HepG2 (cell line): ENCODE data around the gene LSM12.

ENCODE experiments used
- CTCF ChIP-seq: sonication (generic); formaldehyde crosslinking; IDR thresholded peaks from 2 replicates; pipeline ENCODE4 v1.5.0; 2020; ENCODE audit warnings: mild to moderate bottlenecking, missing genetic modification reagents, moderate library complexity
- DDIT3 ChIP-seq: sonication (generic); formaldehyde crosslinking; IDR thresholded peaks from 2 replicates; pipeline ENCODE4 v1.4.0; 2020; ENCODE audit warnings: mild to moderate bottlenecking, missing genetic modification reagents
- DR1 ChIP-seq: sonication (generic); formaldehyde crosslinking; IDR thresholded peaks from 2 replicates; pipeline ENCODE4 v1.8.0; 2021; ENCODE audit warnings: mild to moderate bottlenecking, missing genetic modification reagents, inconsistent platforms
- HDAC6 ChIP-seq: fragments of 200-600 bp; sonication (generic); IDR thresholded peaks from 2 replicates; pipeline ENCODE4 v1.7.0; 2017; ENCODE audit warnings: mild to moderate bottlenecking, antibody characterized with exemption, low read length, low read depth
- KAT8 ChIP-seq: IDR thresholded peaks from 2 replicates; pipeline ENCODE4 v1.6.1; 2016; ENCODE audit warnings: missing genetic modification reagents, missing compliant biosample characterization
- KLF11 ChIP-seq: IDR thresholded peaks from 2 replicates; pipeline ENCODE4 v1.6.1; 2016; ENCODE audit warnings: missing compliant biosample characterization
- RARA ChIP-seq: IDR thresholded peaks from 2 replicates; pipeline ENCODE4 v1.6.1; 2016; ENCODE audit warnings: missing genetic modification reagents, missing compliant biosample characterization
- SUZ12 ChIP-seq: fragments of 150-350 bp; IDR thresholded peaks from 2 replicates; pipeline ENCODE4 v1.6.1; 2014; ENCODE audit warnings: low read depth, low read length
- TBX2 ChIP-seq: sonication (generic); formaldehyde crosslinking; IDR thresholded peaks from 2 replicates; pipeline ENCODE4 v1.5.0; 2020; ENCODE audit warnings: missing genetic modification reagents, mild to moderate bottlenecking, borderline replicate concordance
- ZBTB8A ChIP-seq: sonication (generic); formaldehyde crosslinking; IDR thresholded peaks from 2 replicates; pipeline ENCODE4 v1.4.0; 2020; ENCODE audit warnings: mild to moderate bottlenecking, low read depth, missing genetic modification reagents, borderline replicate concordance
- ZFY ChIP-seq: sonication (generic); formaldehyde crosslinking; IDR thresholded peaks from 2 replicates; pipeline ENCODE4 v1.4.0; 2020; ENCODE audit warnings: missing genetic modification reagents
- ZNF263 ChIP-seq: sonication (generic); formaldehyde crosslinking; IDR thresholded peaks from 2 replicates; pipeline ENCODE4 v1.4.0; 2020; ENCODE audit warnings: missing genetic modification reagents
- ZNF737 ChIP-seq: sonication (generic); formaldehyde crosslinking; IDR thresholded peaks from 2 replicates; pipeline ENCODE4 v1.5.0; 2020; ENCODE audit warnings: missing genetic modification reagents, mild to moderate bottlenecking, borderline replicate concordance
- TF ChIP-seq, protein P1 (sequence below): IDR thresholded peaks from 2 replicates; pipeline ENCODE4 v1.6.1; 2018; ENCODE audit warnings: missing genetic modification reagents

DNA sequence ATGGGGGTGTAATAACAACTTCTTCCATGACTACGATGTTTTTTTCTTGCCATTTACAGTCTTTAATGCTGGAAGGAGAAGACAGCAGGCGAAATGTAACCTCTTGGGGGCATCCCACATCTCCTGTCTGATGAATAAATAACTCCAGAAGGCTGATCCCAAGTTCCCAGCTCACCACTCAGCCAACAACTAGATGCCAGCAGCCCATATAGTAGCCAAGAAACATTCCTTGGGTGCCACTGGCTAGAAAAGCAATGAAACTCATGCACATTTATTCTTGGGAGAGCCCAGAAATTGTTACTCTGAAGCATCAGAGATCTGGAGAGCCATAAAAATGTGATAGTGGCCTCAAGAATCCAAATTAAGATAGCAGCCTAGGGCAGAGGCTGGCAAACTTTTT, 29.0 kb downstream of the LSM12 start:
- TF ChIP-seq TBX2 (CRISPR knock-in tag) (no peak), ZNF263 (CRISPR knock-in tag) (no peak), SUZ12 (no peak), HDAC6 (no peak), CTCF (no peak), RARA (CRISPR knock-in tag) (no peak), ZBTB8A (CRISPR knock-in tag) (no peak), DDIT3 (CRISPR knock-in tag) (no peak), ZFY (CRISPR knock-in tag) (no peak), DR1 (CRISPR knock-in tag) (no peak), KAT8 (CRISPR knock-in tag) (no peak), ZNF737 (CRISPR knock-in tag) (no peak), KLF11 (no peak)
- TF ChIP-seq, protein P1, sequence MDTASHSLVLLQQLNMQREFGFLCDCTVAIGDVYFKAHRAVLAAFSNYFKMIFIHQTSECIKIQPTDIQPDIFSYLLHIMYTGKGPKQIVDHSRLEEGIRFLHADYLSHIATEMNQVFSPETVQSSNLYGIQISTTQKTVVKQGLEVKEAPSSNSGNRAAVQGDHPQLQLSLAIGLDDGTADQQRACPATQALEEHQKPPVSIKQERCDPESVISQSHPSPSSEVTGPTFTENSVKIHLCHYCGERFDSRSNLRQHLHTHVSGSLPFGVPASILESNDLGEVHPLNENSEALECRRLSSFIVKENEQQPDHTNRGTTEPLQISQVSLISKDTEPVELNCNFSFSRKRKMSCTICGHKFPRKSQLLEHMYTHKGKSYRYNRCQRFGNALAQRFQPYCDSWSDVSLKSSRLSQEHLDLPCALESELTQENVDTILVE = no peak
